H1 (cell line): Measurements from ENCODE around the gene SH3BGRL. TPM values are rescaled to one million over a fixed set of nuclear protein-coding genes. Genes with fewer than 3 reads are reported as not detected.

Experiments used
- FOSL1 ChIP-seq: IDR thresholded peaks from 2 replicates; pipeline ENCODE4 v1.6.1; 2011; ENCODE audit warnings: mild to moderate bottlenecking, low read depth, low read length, moderate library complexity; ENCODE audit not compliant: insufficient read depth
- GABPA ChIP-seq: IDR thresholded peaks from 2 replicates; pipeline ENCODE4 v1.6.1; 2011; ENCODE audit warnings: mild to moderate bottlenecking, low read length, moderate library complexity, borderline replicate concordance; ENCODE audit not compliant: insufficient read depth
- KDM1A ChIP-seq: fragments of 200-600, 300-600 bp; sonication (generic); IDR thresholded peaks from 2 replicates; pipeline ENCODE4 v1.7.1; 2016; ENCODE audit warnings: mild to moderate bottlenecking, low read length, borderline replicate concordance
- POU5F1 ChIP-seq: IDR thresholded peaks from 2 replicates; pipeline ENCODE4 v1.6.1; 2011; ENCODE audit warnings: low read depth, mild to moderate bottlenecking, low read length, moderate library complexity
- SIN3A ChIP-seq, 2 experiments: IDR thresholded peaks in 1 of 2; conservative IDR thresholded peaks in 1 of 2; 2 replicates each; pipeline ENCODE4 v1.6.1; 2011 to 2012; ENCODE audit warnings: low read length in 2 of 2, improper control_type of control experiment in 1 of 2, low read depth in 1 of 2, mild to moderate bottlenecking in 1 of 2
- SUZ12 ChIP-seq: fragments of 200-600 bp; sonication (generic); IDR thresholded peaks from 2 replicates; pipeline ENCODE4 v1.6.1; 2012; ENCODE audit warnings: mild to moderate bottlenecking, inconsistent platforms, low read length, moderate library complexity, mixed read lengths
- TBP ChIP-seq: IDR thresholded peaks from 2 replicates; pipeline ENCODE4 v1.6.1; 2011; ENCODE audit warnings: low read depth, low read length, improper control_type of control experiment
- polyA plus RNA-seq, 7 experiments: library from polyadenylated mRNA; depleted of rRNA in 3 of 7; stranded (reverse) in 5 of 7; unstranded in 2 of 7; fragments of >200 nt in 5 of 7; fragments of 200-250 nt in 2 of 7; gene quantifications; 1 replicate in 5 of 7; 2 replicates in 1 of 7; 4 replicates in 1 of 7; pipeline versions ENCODE4 v1.2.1 to v1.2.3, GENCODE V29; 2011 to 2013; ENCODE audit warnings: missing spikeins in 2 of 7, mixed read lengths in 2 of 7
- total RNA-seq: library from RNA; stranded (reverse); fragmentation: NEBNext Ultra II Directional; extraction: Animal tissue kit (Norgen Biotek cat#: 25700); gene quantifications from 2 replicates; pipeline ENCODE4 v1.2.1, GENCODE V29; 2021
- TF ChIP-seq, protein P1 (sequence below): IDR thresholded peaks from 2 replicates; pipeline ENCODE4 v1.6.1; 2012; ENCODE audit warnings: low read length, inconsistent platforms
- TF ChIP-seq, protein P2 (sequence below), 3 experiments: IDR thresholded peaks; 1 replicate in 2 of 3; 2 replicates in 1 of 3; pipeline versions ENCODE4 v1.5.1 to v1.6.1; 2011; ENCODE audit warnings: low read length in 3 of 3, mild to moderate bottlenecking in 3 of 3, inconsistent platforms in 2 of 3, low read depth in 1 of 3, moderate library complexity in 1 of 3; ENCODE audit not compliant: insufficient read depth in 1 of 3; ENCODE audit errors: control extremely low read depth in 1 of 3

SH3BGRL gene
- total and polyA plus RNA-seq, 2 of the 8 experiments (the other 6 are each of a cell fraction or from before 2014, with no cell fraction given), result 36.3 to 49.6 TPM

- TF ChIP-seq, protein P1, sequence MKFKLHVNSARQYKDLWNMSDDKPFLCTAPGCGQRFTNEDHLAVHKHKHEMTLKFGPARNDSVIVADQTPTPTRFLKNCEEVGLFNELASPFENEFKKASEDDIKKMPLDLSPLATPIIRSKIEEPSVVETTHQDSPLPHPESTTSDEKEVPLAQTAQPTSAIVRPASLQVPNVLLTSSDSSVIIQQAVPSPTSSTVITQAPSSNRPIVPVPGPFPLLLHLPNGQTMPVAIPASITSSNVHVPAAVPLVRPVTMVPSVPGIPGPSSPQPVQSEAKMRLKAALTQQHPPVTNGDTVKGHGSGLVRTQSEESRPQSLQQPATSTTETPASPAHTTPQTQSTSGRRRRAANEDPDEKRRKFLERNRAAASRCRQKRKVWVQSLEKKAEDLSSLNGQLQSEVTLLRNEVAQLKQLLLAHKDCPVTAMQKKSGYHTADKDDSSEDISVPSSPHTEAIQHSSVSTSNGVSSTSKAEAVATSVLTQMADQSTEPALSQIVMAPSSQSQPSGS, result no peak
- TF ChIP-seq SIN3A (conservative IDR thresholded peaks at IDR 0.05 in 1 of 2, IDR thresholded peaks at IDR 0.05 in 1 of 2; ENCODE audit: low read depth in 1 of 2, low read length in 2 of 2) (no peak), SUZ12 (no peak), POU5F1 (no peak), GABPA (no peak), TBP (no peak), KDM1A (no peak), FOSL1 (no peak)
- TF ChIP-seq, protein P2, sequence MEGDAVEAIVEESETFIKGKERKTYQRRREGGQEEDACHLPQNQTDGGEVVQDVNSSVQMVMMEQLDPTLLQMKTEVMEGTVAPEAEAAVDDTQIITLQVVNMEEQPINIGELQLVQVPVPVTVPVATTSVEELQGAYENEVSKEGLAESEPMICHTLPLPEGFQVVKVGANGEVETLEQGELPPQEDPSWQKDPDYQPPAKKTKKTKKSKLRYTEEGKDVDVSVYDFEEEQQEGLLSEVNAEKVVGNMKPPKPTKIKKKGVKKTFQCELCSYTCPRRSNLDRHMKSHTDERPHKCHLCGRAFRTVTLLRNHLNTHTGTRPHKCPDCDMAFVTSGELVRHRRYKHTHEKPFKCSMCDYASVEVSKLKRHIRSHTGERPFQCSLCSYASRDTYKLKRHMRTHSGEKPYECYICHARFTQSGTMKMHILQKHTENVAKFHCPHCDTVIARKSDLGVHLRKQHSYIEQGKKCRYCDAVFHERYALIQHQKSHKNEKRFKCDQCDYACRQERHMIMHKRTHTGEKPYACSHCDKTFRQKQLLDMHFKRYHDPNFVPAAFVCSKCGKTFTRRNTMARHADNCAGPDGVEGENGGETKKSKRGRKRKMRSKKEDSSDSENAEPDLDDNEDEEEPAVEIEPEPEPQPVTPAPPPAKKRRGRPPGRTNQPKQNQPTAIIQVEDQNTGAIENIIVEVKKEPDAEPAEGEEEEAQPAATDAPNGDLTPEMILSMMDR (IDR thresholded peaks at IDR 0.05; ENCODE audit: control extremely low read depth in 1 of 3, insufficient read depth in 1 of 3, low read depth in 1 of 3, low read length in 3 of 3), result no peak
These were observed 57.3 kb downstream of the SH3BGRL start (continued) for GRCh38 chrX:81259020-81259713.
